OCI-M2 (cell line): ENCODE data around the gene CRIM1.

Experiments
- DNase-seq: peaks from one replicate; lab custom pipeline; 2025; ENCODE audit not compliant: unreplicated experiment; lab: John Stamatoyannopoulos, UW

Gene CRIM1

GRCh38 chr2:36513661-36514060, 158.1 kb downstream of the CRIM1 start:
- no peak for DNase-seq

- no peak for DNase-seq
Observed at GRCh38 chr2:36515538-36515937, 160.0 kb downstream of the CRIM1 start.

- no peak for DNase-seq
Observed at GRCh38 chr2:36516136-36516870, 160.7 kb downstream of the CRIM1 start.

GRCh38 chr2:36520431-36520830, 164.9 kb downstream of the CRIM1 start:
- DNase-seq: no peak

GRCh38 chr2:36523153-36523552, 167.6 kb downstream of the CRIM1 start:
- no peak for DNase-seq

- DNase-seq: no peak
Observed at GRCh38 chr2:36525245-36525644, 169.7 kb downstream of the CRIM1 start.

GRCh38 chr2:36526226-36526625, 170.6 kb downstream of the CRIM1 start:
- DNase-seq: no peak

GRCh38 chr2:36528274-36528673, 172.7 kb downstream of the CRIM1 start:
- no peak for DNase-seq

- no peak for DNase-seq
Observed at GRCh38 chr2:36528766-36529392, 173.3 kb downstream of the CRIM1 start.

GRCh38 chr2:36530178-36530982, 174.8 kb downstream of the CRIM1 start:
- DNase-seq: no peak

GRCh38 chr2:36530983-36531354, 175.4 kb downstream of the CRIM1 start:
- DNase-seq: no peak

- DNase-seq: no peak
Observed at GRCh38 chr2:36534275-36534799, 178.8 kb downstream of the CRIM1 start.

GRCh38 chr2:36535099-36535498, 179.5 kb downstream of the CRIM1 start:
- DNase-seq: no peak

GRCh38 chr2:36536776-36537175, 181.2 kb downstream of the CRIM1 start:
- no peak for DNase-seq

- no peak for DNase-seq
Observed at GRCh38 chr2:36538335-36538734, 182.8 kb downstream of the CRIM1 start.

- no peak for DNase-seq
Observed at GRCh38 chr2:36539631-36540030, 184.1 kb downstream of the CRIM1 start.

- no peak for DNase-seq
Observed at GRCh38 chr2:36540986-36541754, 185.6 kb downstream of the CRIM1 start.

GRCh38 chr2:36541891-36542595, 186.5 kb downstream of the CRIM1 start:
- no peak for DNase-seq

- no peak for DNase-seq
Observed at GRCh38 chr2:36544638-36545338, 189.2 kb downstream of the CRIM1 start.
